ENCODE data around the gene ZNF385C. TPM values are rescaled to one million over a fixed set of nuclear protein-coding genes. Genes with fewer than 3 reads are reported as not detected.

Gene ZNF385C
- total and polyA plus RNA-seq, 2 of the 13 experiments (the other 11 are each of a cell fraction or from before 2014, with no cell fraction given) = 2.3 to 6.1 TPM

DNA sequence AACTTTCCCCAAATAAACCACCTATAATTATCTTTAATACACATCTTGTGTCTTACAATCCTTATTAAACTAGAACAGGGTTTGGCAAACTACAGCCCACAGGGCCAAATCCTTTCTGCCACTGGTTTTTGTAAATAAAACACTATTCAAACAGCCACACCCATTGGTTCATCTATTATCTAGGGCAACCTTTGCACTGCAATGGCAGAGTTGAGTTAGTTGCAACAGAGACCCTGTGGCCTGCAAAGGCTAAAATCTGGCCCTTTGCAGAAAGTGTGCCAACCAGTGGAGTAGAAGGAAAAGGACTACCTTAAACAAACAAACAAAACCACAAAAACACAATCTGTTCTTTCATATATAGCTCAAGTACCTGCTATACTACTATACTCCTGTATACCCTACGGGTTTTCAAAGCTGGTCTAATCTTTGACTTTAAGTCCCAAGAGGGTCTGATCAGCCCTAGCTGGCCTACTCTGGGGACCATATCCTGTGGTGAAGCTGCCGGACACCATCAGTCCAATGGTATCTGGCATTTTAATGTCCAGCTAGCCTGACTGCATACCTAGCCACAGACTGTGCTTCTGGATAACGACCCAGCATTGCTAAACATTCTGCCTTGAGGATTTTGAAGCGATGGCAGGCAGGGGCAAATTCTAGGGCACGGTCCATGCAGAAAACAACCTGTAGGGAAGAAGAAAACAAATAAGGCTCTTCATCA is 108.4 kb downstream of the ZNF385C start (continued):
- TF ChIP-seq, protein P1, sequence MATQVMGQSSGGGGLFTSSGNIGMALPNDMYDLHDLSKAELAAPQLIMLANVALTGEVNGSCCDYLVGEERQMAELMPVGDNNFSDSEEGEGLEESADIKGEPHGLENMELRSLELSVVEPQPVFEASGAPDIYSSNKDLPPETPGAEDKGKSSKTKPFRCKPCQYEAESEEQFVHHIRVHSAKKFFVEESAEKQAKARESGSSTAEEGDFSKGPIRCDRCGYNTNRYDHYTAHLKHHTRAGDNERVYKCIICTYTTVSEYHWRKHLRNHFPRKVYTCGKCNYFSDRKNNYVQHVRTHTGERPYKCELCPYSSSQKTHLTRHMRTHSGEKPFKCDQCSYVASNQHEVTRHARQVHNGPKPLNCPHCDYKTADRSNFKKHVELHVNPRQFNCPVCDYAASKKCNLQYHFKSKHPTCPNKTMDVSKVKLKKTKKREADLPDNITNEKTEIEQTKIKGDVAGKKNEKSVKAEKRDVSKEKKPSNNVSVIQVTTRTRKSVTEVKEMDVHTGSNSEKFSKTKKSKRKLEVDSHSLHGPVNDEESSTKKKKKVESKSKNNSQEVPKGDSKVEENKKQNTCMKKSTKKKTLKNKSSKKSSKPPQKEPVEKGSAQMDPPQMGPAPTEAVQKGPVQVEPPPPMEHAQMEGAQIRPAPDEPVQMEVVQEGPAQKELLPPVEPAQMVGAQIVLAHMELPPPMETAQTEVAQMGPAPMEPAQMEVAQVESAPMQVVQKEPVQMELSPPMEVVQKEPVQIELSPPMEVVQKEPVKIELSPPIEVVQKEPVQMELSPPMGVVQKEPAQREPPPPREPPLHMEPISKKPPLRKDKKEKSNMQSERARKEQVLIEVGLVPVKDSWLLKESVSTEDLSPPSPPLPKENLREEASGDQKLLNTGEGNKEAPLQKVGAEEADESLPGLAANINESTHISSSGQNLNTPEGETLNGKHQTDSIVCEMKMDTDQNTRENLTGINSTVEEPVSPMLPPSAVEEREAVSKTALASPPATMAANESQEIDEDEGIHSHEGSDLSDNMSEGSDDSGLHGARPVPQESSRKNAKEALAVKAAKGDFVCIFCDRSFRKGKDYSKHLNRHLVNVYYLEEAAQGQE (IDR thresholded peaks at IDR 0.05; ENCODE audit: borderline replicate concordance in 1 of 2, low read depth in 1 of 2, low read length in 2 of 2) = no peak; a peak in 1 of 4 replicates
- TF ChIP-seq ZNF12 (CRISPR knock-in tag; IDR thresholded peaks at IDR 0.05) (peak; percentile 55; the same call in 1 of the 2 replicates), ZFP41 (CRISPR knock-in tag; IDR thresholded peaks at IDR 0.05; ENCODE audit: borderline replicate concordance) (no peak), HNRNPL (IDR thresholded peaks at IDR 0.05; ENCODE audit: low read depth, low read length) (0 out of 2 replicates have a peak, but pooled peaks have one; percentile 36), FLYWCH1 (CRISPR knock-in tag; IDR thresholded peaks at IDR 0.05) (no peak), CREB1 (IDR thresholded peaks at IDR 0.05) (no peak), CREB1 (CRISPR knock-in tag; IDR thresholded peaks at IDR 0.05) (peak; percentile 52; the same call in 1 of the 2 replicates), HOXA9 (CRISPR knock-in tag; IDR thresholded peaks at IDR 0.05; ENCODE audit: borderline replicate concordance) (no peak), ZNF75D (CRISPR knock-in tag; IDR thresholded peaks at IDR 0.05; ENCODE audit: borderline replicate concordance) (no peak), SNAPC2 (CRISPR knock-in tag; IDR thresholded peaks at IDR 0.05) (no peak), HDAC1 (CRISPR knock-in tag; IDR thresholded peaks at IDR 0.05) (peak; percentile 76; the same call in 1 of the 2 replicates), KMT2A (CRISPR knock-in tag; IDR thresholded peaks at IDR 0.05) (no peak), KDM5B (CRISPR knock-in tag; IDR thresholded peaks at IDR 0.05; ENCODE audit: borderline replicate concordance) (no peak), SIX4 (CRISPR knock-in tag; IDR thresholded peaks at IDR 0.05) (no peak), ZNF326 (CRISPR knock-in tag; IDR thresholded peaks at IDR 0.05; ENCODE audit: borderline replicate concordance) (no peak), PAF1 (CRISPR knock-in tag; IDR thresholded peaks at IDR 0.05) (no peak), ZSCAN29 (CRISPR knock-in tag; conservative IDR thresholded peaks at IDR 0.05) (no peak)
- TF ChIP-seq, protein P2, sequence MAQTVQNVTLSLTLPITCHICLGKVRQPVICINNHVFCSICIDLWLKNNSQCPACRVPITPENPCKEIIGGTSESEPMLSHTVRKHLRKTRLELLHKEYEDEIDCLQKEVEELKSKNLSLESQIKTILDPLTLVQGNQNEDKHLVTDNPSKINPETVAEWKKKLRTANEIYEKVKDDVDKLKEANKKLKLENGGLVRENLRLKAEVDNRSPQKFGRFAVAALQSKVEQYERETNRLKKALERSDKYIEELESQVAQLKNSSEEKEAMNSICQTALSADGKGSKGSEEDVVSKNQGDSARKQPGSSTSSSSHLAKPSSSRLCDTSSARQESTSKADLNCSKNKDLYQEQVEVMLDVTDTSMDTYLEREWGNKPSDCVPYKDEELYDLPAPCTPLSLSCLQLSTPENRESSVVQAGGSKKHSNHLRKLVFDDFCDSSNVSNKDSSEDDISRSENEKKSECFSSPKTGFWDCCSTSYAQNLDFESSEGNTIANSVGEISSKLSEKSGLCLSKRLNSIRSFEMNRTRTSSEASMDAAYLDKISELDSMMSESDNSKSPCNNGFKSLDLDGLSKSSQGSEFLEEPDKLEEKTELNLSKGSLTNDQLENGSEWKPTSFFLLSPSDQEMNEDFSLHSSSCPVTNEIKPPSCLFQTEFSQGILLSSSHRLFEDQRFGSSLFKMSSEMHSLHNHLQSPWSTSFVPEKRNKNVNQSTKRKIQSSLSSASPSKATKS (CRISPR knock-in tag; IDR thresholded peaks at IDR 0.05) = no peak
- TF ChIP-seq, protein P3, sequence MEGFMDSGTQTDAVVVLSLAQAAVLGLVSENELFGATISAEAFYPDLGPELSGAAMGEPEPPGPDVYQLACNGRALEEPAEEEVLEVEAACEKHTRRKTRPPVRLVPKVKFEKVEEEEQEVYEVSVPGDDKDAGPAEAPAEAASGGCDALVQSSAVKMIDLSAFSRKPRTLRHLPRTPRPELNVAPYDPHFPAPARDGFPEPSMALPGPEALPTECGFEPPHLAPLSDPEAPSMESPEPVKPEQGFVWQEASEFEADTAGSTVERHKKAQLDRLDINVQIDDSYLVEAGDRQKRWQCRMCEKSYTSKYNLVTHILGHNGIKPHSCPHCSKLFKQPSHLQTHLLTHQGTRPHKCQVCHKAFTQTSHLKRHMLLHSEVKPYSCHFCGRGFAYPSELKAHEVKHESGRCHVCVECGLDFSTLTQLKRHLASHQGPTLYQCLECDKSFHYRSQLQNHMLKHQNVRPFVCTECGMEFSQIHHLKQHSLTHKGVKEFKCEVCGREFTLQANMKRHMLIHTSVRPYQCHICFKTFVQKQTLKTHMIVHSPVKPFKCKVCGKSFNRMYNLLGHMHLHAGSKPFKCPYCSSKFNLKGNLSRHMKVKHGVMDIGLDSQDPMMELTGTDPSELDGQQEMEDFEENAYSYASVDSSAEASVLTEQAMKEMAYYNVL (CRISPR knock-in tag; IDR thresholded peaks at IDR 0.05; ENCODE audit: borderline replicate concordance) = no peak
- TF ChIP-seq, protein P4, sequence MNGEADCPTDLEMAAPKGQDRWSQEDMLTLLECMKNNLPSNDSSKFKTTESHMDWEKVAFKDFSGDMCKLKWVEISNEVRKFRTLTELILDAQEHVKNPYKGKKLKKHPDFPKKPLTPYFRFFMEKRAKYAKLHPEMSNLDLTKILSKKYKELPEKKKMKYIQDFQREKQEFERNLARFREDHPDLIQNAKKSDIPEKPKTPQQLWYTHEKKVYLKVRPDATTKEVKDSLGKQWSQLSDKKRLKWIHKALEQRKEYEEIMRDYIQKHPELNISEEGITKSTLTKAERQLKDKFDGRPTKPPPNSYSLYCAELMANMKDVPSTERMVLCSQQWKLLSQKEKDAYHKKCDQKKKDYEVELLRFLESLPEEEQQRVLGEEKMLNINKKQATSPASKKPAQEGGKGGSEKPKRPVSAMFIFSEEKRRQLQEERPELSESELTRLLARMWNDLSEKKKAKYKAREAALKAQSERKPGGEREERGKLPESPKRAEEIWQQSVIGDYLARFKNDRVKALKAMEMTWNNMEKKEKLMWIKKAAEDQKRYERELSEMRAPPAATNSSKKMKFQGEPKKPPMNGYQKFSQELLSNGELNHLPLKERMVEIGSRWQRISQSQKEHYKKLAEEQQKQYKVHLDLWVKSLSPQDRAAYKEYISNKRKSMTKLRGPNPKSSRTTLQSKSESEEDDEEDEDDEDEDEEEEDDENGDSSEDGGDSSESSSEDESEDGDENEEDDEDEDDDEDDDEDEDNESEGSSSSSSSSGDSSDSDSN (CRISPR knock-in tag; IDR thresholded peaks at IDR 0.05) = no peak
